Right cardiac atrium (tissue), 5 donors: Measurements from ENCODE around the gene OR2W1. TPM values are rescaled to one million over a fixed set of nuclear protein-coding genes. Genes with fewer than 3 reads are reported as not detected.

Experiments
- ATAC-seq, 2 donors: fragments of 200-7000 bp; cut with Tn5 transposase; one replicate each; pipeline versions ENCODE4 v1.8.0 to v1.9.1; 2020; ENCODE audit warnings: moderate library complexity in 2 of 2, mild to moderate bottlenecking in 1 of 2
- DNase-seq, 3 donors: peaks; one replicate each; pipeline ENCODE4 v3.0.0-alpha.2; 2020
- H3K27ac ChIP-seq: one replicate; pipeline ENCODE4 v1.5.1; 2013; ENCODE audit warnings: mild to moderate bottlenecking, low read length, control low read depth, moderate library complexity
- H3K27me3 ChIP-seq: one replicate; pipeline ENCODE4 v1.6.1; 2013; ENCODE audit not compliant: control insufficient read depth, insufficient read depth
- H3K4me1 ChIP-seq: one replicate; pipeline ENCODE4 v1.6.1; 2013; ENCODE audit warnings: low read length; ENCODE audit not compliant: control insufficient read depth, insufficient read depth
- H3K4me3 ChIP-seq: one replicate; pipeline ENCODE4 v1.5.1; 2013; ENCODE audit warnings: low read length, control low read depth
- H3K9me3 ChIP-seq: one replicate; pipeline ENCODE4 v1.6.1; 2013; ENCODE audit warnings: low read length; ENCODE audit not compliant: control insufficient read depth
- WGBS: extraction: QIAGEN DNeasy Blood & Tissue Kit; methylation state at CpG from one replicate; pipeline ENCODE4 v1.1.7; 2013; 5-methylcytosine and 5-hydroxymethylcytosine counted together
- intact Hi-C, 4 donors: fragments of 100-400 bp; cut with DNase I; formaldehyde crosslinking; loops; one replicate each; pipeline versions ENCODE4 v1.11.0 to v1.14.0; 2022 to 2023
- polyA plus RNA-seq: library from polyadenylated mRNA; stranded (reverse); fragments of 200-250 nt; gene quantifications from one replicate; pipeline ENCODE4 v1.2.3, GENCODE V29; 2013
- total RNA-seq, 4 donors: library from RNA; stranded (reverse); fragmentation: NEBNext Ultra II Directional; extraction: Animal tissue kit (Norgen Biotek cat#: 25700); gene quantifications; one replicate each; pipeline ENCODE4 v1.2.1, GENCODE V29; 2021
- donor health status: healthy with polysubstance abuse.
- donor health status: DM: no; HTN: yes; CAD: no.
- donor health status: DM: no; HTN: no; CAD: no.
- donor health status: DM: no; HTN: yes; CAD: no; lungs with severe emphysema.
- donor health status: DM: yes; HTN: yes; CAD: no.

The OR2W1 gene
- total and polyA plus RNA-seq, 5 donors = not detected

- intact Hi-C loops = no loop called here
- Histone ChIP-seq H3K9me3 (no peaks in the 10 kb centered on the region), H3K27me3 (no peaks in the 10 kb centered on the region), H3K27ac (no peak overlapping the region), H3K4me3 (no peak overlapping the region), H3K4me1 (no peaks in the 10 kb centered on the region)
- ATAC-seq (no peak), DNase-seq (no peak)
- 93% methylated on average over 8 of the region's 8 CpGs for WGBS
Observed at GRCh38 chr6:28995093-28995650, 49.8 kb downstream of the OR2W1 start.

Other genes starting within 250 kb of the OR2W1 start
- 10 to 100 TPM; 17.9 to 23.1 (median 22.0) TPM for gene TRIM27, start 121.2 kb downstream of the OR2W1 start, total RNA-seq
- 16.8 TPM for gene TRIM27, start 121.2 kb downstream of the OR2W1 start, polyA plus RNA-seq
- gene ZNF311, start 39.9 kb downstream of the OR2W1 start, total RNA-seq = under 1 TPM; 0.36 to 0.62 (median 0.51) TPM
- gene ZNF311, start 39.9 kb downstream of the OR2W1 start, polyA plus RNA-seq = 0.63 TPM
- not detected for gene OR2B3, start 42.1 kb upstream of the OR2W1 start, total RNA-seq
- not detected for gene OR2B3, start 42.1 kb upstream of the OR2W1 start, polyA plus RNA-seq
- gene OR2J1, start 54.3 kb upstream of the OR2W1 start, total RNA-seq = not detected
- not detected for gene OR2J1, start 54.3 kb upstream of the OR2W1 start, polyA plus RNA-seq
- gene OR2J3, start 62.9 kb upstream of the OR2W1 start, total RNA-seq = not detected
- not detected for gene OR2J3, start 62.9 kb upstream of the OR2W1 start, polyA plus RNA-seq
- gene OR2J2, start 125.7 kb upstream of the OR2W1 start, total RNA-seq = not detected
- not detected for gene OR2J2, start 125.7 kb upstream of the OR2W1 start, polyA plus RNA-seq